GM21360 (cell line): ENCODE measurements around the gene RIT2.

Experiments
- ATAC-seq: cut with Tn5 transposase; IDR thresholded peaks from one replicate; pipeline ENCODE4 v1.9.1; 2021; ENCODE audit warnings: mild to moderate bottlenecking, moderate library complexity; ENCODE audit not compliant: unreplicated experiment

Gene RIT2

DNA sequence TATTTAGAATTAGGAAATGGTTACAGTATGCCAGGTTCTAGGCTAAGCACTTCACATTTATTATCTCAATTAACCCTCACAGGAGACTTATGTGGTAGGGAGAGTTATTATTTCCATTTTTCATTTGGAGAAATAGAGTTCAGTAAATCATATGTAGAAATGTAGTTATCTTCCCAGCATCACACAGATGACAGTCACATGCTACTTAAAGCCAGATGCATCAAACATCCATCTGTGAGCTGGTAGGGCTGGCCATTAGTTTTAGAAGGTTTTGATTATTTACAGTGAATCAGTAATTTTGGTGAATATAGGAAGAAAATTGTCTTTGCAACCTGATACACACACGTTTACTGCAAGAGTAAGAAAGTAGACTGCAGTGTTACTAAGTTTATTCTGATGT lies 97.9 kb downstream of the RIT2 start:
- ATAC-seq: no peak

DNA sequence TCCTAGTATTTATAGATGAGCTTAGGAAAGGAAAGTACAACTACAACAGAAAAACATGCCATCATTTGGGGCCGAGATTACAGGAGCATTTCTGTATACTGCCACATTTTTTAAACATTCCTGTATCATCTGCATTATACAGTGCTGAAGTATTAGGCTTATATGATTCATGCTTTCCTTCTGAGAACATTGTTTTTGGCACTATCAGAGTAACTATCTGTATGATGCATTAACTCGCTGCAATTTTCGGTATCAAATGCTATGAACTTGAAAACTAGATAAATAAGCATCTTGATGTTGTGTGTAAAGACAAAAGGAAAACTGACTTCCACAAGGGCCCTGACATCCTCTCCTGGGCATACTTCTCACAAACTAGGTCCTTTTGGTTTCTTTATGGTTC lies 102.0 kb downstream of the RIT2 start:
- no peak for ATAC-seq

DNA sequence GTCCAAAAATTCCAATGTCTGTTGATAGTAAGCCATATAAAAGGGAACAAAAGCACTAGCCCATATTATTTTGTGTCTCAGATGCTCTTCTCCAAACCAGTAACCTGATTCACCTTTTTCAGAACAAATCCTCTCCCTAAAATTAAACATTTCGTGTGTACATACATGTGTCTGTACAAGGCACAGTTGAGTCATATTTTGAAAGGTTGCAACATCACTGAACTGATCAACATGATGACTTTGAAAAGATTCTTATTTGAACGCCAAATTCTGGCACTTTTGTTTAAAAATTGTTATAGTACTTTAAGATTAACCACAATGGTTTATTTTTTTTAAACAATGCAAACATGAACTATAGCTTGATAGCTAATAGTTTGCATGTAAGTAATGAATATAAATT lies 102.5 kb downstream of the RIT2 start:
- ATAC-seq: no peak

- ATAC-seq: no peak
Observed at GRCh38 chr18:43010611-43011010, 104.9 kb downstream of the RIT2 start.

DNA sequence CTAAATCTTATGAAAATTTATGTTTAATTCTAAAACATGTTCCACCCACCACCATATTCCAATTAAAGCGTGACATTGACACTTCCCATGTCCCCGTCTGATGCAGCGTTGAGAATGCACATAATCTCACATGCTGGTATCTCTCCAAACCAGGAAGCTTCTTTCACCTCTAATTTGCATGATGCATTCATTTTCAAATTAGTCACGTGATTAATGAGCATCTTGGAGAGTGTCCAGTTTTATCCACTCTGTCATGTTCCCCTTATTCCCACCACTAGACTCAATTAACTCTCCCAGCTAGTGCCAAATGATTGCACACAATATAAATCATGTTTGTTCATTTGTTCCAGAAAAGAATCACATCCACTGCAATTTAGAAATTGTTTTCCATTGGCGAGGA lies 105.8 kb downstream of the RIT2 start:
- ATAC-seq: no peak

GRCh38 chr18:43007365-43007764 lies 108.1 kb downstream of the RIT2 start:
- ATAC-seq: no peak

GRCh38 chr18:43004421-43004820 lies 111.1 kb downstream of the RIT2 start:
- no peak for ATAC-seq

GRCh38 chr18:43001821-43002220 lies 113.7 kb downstream of the RIT2 start:
- ATAC-seq: no peak

DNA sequence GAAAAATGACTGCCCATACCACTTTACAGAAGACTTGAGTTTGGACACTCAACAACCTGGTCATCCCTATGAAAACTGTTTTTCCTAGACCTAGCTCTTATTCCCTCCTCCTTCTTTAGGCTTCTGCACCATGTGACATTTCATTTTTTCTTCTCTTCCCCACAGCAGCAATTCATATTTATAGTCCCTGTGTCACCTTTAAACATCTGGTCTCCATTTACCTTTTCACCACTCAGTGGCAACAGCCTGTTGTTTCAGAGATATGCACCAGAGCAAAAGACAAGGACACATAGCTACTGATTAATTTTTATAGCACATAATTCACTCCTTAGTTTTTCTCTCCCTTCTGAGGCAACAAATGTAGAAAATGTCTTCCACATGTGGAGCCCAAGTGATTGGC lies 118.7 kb downstream of the RIT2 start:
- ATAC-seq: no peak

- no peak for ATAC-seq
Observed at GRCh38 chr18:42980426-42980825, 135.1 kb downstream of the RIT2 start.

DNA sequence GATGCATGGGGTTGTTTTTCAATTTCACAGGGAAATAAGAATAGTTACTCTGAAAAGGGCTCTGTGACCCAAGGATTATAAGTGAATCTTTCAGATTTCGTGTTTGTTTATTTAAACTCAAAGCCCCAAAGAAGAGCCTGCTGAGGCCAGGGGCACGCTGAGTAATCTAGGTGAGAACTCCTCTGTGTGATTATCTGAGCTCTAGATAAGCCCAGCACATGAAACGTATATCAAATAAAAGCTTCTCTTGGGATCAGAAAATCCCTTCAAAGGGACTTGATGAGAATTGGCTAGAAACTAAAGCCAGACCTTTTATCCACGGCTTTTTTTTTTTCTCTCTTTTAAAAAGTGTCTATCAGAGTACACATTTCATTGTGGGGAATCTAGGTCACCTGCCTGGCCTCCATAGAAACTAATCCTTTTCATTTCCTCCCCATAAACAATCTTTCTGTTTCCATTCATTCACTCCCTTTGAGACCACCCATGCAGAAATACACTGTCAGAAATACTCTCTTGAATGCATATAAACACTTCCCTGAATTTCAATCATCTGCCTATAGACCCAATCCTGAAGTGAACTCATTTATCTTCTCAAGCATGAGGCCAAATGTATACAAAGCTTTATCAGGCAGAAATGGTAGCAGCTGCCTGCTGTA lies 137.4 kb downstream of the RIT2 start:
- ATAC-seq: no peak

DNA sequence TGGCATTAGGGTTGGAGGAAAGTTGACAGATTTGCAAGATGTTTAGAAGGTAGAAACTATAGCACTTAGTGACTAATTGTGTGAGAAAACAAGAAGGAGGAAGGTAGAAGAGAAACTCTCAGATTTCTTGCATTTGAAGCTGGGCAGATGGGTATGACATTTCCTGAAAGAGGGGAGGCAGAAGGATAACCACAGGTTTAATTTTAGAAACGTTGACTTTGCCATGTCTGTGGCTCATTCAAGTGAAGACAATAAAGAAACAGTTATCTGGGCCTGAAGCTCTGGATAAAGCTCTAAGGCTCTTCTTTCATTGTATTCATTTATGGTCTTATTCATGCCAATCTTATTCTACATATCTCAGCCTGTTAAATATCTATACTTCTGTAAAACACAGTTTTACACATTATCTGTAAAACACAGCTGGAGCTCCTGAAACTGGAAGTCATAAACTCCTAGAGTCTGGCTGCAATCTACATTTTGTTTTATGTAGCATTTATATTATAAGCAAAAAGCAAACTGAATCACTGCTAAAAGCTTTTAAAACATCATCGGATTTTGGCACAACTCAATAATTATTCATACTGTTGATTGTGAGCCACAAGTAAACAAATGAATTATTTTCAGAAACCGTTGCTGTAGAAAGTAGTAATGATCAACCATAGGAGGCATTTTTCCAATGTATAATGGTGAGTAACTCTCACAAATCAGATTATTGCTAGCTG lies 138.5 kb downstream of the RIT2 start:
- no peak for ATAC-seq

DNA sequence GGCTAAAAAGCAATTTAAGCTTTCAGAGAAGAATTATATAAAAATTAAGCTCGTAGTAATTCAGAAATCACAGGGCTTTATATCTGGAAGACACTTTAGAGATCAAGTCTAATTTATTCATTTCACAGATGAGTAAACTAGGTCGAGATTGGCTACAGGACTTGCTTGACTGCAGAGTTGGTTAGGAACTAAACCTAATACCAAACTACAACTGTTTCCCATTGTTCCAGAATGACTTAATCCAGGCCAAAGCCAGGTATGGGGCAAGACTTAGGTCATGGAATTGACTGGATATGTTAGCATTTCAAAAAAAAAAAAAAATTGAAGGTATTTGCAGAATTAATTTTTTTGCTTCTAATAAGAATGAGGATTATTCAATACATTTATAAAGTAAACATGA lies 146.1 kb downstream of the RIT2 start:
- no peak for ATAC-seq

GRCh38 chr18:42961298-42961697 lies 154.2 kb downstream of the RIT2 start:
- ATAC-seq: no peak

GRCh38 chr18:42959528-42959927 lies 156.0 kb downstream of the RIT2 start:
- no peak for ATAC-seq

GRCh38 chr18:42958353-42958752 lies 157.1 kb downstream of the RIT2 start:
- ATAC-seq: no peak

DNA sequence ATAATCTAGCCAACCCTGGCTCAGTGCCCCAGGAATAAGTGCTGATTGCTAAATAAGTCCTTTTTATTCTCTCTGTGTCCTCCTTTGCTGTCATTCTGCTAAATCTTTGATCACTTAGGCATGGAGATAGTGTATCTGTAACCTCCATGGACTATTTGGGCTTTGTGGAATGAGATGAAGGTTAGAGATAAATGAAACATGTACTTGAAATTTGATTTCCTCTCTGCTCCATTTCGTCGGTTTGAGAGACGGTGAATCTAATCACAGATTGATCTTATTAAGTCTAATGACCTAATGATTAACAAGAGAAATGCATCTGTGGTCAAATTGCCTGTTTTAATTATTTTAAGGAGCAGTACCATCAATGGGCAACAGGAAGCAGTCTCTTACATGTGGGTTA lies 159.2 kb downstream of the RIT2 start:
- ATAC-seq: no peak

DNA sequence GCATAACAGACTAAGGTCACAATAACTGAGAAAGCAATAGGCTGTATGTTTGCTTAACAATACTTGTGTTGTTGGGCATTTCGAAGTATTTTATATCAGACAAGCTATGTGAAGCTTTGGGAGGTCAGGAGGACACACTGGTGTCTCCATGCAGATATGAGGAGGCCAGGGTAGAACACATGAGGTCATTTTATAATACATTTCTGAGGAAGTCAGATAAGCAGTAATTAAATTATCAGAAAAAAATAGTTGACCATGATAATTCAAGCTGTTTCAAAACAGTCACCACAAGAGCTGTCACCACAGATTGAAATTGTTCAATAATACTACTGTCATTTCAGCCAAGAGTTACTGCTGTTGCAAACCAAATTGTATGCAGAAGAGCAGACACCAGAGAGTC lies 160.6 kb downstream of the RIT2 start:
- ATAC-seq: no peak

- no peak for ATAC-seq
Observed at GRCh38 chr18:42953306-42953705, 162.2 kb downstream of the RIT2 start.

DNA sequence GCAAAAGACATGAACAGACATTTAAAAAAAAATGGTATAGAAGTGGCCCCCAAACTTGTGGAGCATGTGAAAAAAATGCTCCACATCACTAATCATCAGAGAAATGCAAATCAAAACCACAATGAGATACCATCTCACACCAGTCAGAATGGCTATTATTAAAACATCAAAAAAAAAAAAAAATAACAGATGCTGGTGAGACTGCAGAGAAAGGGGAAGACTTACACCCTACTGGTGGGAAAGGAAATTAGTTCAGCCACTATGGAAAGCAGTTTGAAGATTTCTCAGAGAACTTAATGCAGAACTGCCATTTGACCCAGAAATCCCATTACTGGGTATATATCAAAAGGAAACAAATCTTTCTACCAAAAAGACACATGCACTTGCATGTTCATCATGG lies 164.8 kb downstream of the RIT2 start:
- ATAC-seq: no peak

DNA sequence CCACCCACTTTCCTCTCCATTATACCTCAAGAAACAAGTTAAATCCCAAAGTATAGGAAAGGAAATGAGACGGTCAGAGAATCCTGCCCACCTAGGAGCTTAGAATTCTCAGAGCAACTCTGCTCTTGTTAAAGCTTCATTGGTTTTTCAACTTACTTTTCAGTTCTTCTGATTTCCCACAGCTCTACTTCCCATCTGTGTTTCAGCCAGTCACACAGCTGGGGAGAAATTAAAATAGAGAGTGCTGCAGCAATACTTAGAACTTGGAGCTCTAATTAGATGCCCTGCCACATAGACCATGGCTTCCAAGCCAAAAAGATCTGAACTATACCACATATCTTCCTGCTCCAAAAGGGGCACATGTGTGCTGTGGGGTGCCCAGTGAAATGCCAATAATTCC lies 166.7 kb downstream of the RIT2 start:
- no peak for ATAC-seq

DNA sequence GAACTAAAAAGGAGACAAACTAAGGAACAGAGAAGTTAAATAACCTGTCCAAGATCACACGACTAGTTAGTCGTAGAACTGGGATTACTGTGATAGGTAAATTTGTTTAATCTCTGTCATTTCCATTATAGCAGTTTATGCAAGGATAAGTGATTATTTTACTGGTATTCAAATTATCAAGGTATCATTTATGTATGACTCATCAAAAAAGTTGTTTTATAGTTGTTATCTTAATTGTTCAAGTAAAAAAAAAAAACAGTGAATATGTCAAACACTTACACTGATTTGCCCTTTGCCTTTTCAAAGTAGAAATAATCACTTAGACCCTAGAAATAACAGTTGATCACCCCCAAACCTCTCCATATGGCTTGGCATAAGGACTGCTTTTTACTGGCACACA lies 173.6 kb downstream of the RIT2 start:
- no peak for ATAC-seq

DNA sequence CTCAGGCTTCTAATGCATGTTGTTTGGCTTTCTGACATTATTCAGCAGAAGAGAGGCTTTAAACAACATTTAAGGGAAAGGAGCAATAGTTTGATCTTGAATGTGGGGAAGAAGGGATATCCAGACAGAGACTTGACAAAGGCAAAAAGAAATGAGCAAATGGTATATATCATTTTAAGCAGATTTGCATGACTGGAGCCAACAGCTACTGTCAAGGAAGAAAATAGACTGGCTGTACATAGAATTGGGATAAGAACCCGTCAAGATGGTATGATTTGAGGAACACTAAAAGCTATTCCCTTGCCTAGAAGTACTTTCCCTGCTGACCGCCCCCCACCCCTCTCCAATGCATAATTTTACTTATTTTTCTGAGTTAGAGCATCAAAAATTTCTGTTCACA lies 174.5 kb downstream of the RIT2 start:
- ATAC-seq: no peak
